Measurements from ENCODE around the gene PLXNB1. TPM values are rescaled to one million over a fixed set of nuclear protein-coding genes. Genes with fewer than 3 reads are reported as not detected.

PLXNB1 gene
- total and polyA plus RNA-seq, 2 experiments from 2014 or later = 49.0 to 144 TPM

DNA sequence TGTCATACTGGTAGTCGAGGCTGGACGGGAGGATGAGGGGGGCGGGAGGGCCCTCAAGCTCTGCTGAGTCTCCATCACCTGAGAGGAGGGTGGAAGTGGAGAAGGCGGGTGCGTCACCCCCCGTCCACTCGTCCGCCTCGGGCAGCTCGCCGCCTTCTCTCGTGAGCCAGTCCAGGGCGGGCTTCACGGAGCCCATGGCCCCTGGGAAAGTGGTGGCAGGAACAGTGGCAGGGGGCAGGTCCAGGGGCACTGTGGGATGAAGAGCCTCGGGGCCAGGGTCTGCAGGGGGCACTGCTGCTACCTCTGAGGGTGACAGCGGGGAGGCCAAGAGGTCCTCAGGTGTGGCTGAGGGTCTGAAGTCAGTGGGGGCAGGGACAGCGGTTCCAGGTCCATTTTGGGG, 10.3 kb downstream of the PLXNB1 start:
- TF ChIP-seq CTCF (conservative IDR thresholded peaks at IDR 0.05; ENCODE audit: low read depth in 2 of 2) = 0 out of 4 replicates have a peak, but pooled peaks of 1 of the 2 experiments have one; percentile 5
- TF ChIP-seq EZH2 (IDR thresholded peaks at IDR 0.05; ENCODE audit: low read depth, unreplicated experiment) = no peak
- Histone ChIP-seq H3K79me2 (replicated peaks; ENCODE audit: insufficient read depth) (peaks cover 23% of the 10 kb centered on the region), H3F3A (replicated peaks; ENCODE audit: low read depth) (no peaks in the 10 kb centered on the region; the same call in 1 of the 2 replicates), H3K4me1 (ENCODE audit: insufficient read depth) (no peaks in the 10 kb centered on the region), H3K9me2 (ENCODE audit: insufficient read depth) (no peaks in the 10 kb centered on the region), H2AFZ (no peak overlapping the region), H3K27me3 (ENCODE audit: insufficient read depth) (no peaks in the 10 kb centered on the region), H4K20me1 (replicated peaks; ENCODE audit: insufficient read depth) (peaks cover 18% of the 10 kb centered on the region; the same call in 1 of the 2 replicates), H3K4me3 (no peak overlapping the region), H3K4me2 (no peak overlapping the region), H3K36me3 (ENCODE audit: insufficient read depth) (peaks cover 11% of the 10 kb centered on the region; the same call in 1 of the 2 replicates), H3K27ac (ENCODE audit: low read depth) (no peak overlapping the region)
- Mint-ChIP-seq H3K4me3 (no peak overlapping the region), H3K9me3 (no peaks in the 10 kb centered on the region), H3K4me1 (peaks cover 7% of the 10 kb centered on the region), H3K27me3 (ENCODE audit: insufficient read depth, low read depth, poor library complexity) (peaks cover 13% of the 10 kb centered on the region), H3K27ac (no peak overlapping the region), H3K36me3 (ENCODE audit: low read depth) (peaks cover 70% of the 10 kb centered on the region)
- DNase-seq (ENCODE audit: low spot score) (no peak), ATAC-seq (no peak)

DNA sequence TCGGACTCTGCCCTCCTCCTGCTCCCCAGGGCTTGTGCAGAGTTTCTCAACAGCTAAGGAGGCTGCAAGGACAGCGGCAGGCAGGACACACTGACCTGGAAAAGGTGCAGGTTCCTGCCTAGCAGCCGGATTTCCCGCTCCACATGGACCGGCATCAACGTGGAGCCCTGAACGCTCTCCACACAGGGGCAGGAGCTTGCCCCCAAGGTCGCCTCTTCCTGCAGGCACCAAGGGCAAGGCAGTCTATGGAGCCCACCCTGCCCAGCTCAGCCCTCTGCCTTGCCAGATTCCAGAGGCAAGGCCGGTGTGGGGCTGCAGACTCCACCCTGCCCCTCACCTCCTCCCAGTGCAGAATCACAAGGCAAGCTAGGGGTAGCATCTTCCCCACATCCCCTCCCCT, 10.7 kb downstream of the PLXNB1 start:
- H3K9me3 Mint-ChIP-seq = no peaks in the 10 kb centered on the region
- no peak overlapping the region for H3K27ac Mint-ChIP-seq
- Histone ChIP-seq H3K4me1 (ENCODE audit: insufficient read depth) (no peaks in the 10 kb centered on the region), H3F3A (replicated peaks; ENCODE audit: low read depth) (no peaks in the 10 kb centered on the region), H3K79me2 (replicated peaks; ENCODE audit: insufficient read depth) (peaks cover 18% of the 10 kb centered on the region), H2AFZ (no peak overlapping the region), H3K27me3 (ENCODE audit: insufficient read depth) (no peaks in the 10 kb centered on the region), H3K9me2 (ENCODE audit: insufficient read depth) (no peaks in the 10 kb centered on the region), H3K27ac (ENCODE audit: low read depth) (no peak overlapping the region), H3K4me2 (no peak overlapping the region), H4K20me1 (replicated peaks; ENCODE audit: insufficient read depth) (peaks cover 16% of the 10 kb centered on the region; the same call in 1 of the 2 replicates), H3K4me3 (no peak overlapping the region), H3K36me3 (ENCODE audit: insufficient read depth) (peaks cover 11% of the 10 kb centered on the region; the same call in 1 of the 2 replicates)
- H3K27me3 Mint-ChIP-seq (ENCODE audit: insufficient read depth, low read depth, poor library complexity) = peaks cover 10% of the 10 kb centered on the region
- ATAC-seq (no peak), DNase-seq (ENCODE audit: low spot score) (no peak)
- no peak overlapping the region for H3K4me3 Mint-ChIP-seq
- TF ChIP-seq POLR2AphosphoS5 (IDR thresholded peaks at IDR 0.05; ENCODE audit: low read depth) = no peak
- TF ChIP-seq, protein P1, sequence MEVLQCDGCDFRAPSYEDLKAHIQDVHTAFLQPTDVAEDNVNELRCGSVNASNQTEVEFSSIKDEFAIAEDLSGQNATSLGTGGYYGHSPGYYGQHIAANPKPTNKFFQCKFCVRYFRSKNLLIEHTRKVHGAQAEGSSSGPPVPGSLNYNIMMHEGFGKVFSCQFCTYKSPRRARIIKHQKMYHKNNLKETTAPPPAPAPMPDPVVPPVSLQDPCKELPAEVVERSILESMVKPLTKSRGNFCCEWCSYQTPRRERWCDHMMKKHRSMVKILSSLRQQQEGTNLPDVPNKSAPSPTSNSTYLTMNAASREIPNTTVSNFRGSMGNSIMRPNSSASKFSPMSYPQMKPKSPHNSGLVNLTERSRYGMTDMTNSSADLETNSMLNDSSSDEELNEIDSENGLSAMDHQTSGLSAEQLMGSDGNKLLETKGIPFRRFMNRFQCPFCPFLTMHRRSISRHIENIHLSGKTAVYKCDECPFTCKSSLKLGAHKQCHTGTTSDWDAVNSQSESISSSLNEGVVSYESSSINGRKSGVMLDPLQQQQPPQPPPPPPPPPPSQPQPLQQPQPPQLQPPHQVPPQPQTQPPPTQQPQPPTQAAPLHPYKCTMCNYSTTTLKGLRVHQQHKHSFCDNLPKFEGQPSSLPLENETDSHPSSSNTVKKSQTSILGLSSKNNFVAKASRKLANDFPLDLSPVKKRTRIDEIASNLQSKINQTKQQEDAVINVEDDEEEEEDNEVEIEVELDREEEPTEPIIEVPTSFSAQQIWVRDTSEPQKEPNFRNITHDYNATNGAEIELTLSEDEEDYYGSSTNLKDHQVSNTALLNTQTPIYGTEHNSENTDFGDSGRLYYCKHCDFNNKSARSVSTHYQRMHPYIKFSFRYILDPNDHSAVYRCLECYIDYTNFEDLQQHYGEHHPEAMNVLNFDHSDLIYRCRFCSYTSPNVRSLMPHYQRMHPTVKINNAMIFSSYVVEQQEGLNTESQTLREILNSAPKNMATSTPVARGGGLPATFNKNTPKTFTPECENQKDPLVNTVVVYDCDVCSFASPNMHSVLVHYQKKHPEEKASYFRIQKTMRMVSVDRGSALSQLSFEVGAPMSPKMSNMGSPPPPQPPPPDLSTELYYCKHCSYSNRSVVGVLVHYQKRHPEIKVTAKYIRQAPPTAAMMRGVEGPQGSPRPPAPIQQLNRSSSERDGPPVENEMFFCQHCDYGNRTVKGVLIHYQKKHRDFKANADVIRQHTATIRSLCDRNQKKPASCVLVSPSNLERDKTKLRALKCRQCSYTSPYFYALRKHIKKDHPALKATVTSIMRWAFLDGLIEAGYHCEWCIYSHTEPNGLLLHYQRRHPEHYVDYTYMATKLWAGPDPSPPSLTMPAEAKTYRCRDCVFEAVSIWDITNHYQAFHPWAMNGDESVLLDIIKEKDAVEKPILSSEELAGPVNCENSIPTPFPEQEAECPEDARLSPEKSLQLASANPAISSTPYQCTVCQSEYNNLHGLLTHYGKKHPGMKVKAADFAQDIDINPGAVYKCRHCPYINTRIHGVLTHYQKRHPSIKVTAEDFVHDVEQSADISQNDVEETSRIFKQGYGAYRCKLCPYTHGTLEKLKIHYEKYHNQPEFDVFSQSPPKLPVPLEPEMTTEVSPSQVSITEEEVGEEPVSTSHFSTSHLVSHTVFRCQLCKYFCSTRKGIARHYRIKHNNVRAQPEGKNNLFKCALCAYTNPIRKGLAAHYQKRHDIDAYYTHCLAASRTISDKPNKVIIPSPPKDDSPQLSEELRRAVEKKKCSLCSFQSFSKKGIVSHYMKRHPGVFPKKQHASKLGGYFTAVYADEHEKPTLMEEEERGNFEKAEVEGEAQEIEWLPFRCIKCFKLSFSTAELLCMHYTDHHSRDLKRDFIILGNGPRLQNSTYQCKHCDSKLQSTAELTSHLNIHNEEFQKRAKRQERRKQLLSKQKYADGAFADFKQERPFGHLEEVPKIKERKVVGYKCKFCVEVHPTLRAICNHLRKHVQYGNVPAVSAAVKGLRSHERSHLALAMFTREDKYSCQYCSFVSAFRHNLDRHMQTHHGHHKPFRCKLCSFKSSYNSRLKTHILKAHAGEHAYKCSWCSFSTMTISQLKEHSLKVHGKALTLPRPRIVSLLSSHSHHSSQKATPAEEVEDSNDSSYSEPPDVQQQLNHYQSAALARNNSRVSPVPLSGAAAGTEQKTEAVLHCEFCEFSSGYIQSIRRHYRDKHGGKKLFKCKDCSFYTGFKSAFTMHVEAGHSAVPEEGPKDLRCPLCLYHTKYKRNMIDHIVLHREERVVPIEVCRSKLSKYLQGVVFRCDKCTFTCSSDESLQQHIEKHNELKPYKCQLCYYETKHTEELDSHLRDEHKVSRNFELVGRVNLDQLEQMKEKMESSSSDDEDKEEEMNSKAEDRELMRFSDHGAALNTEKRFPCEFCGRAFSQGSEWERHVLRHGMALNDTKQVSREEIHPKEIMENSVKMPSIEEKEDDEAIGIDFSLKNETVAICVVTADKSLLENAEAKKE (CRISPR knock-in tag; IDR thresholded peaks at IDR 0.05) = no peak
- TF ChIP-seq CTCF (conservative IDR thresholded peaks at IDR 0.05; ENCODE audit: low read depth in 2 of 2) = no peak
- H3K36me3 Mint-ChIP-seq (ENCODE audit: low read depth) = peaks cover 70% of the 10 kb centered on the region
- peaks cover 3% of the 10 kb centered on the region; the same call in 1 of the 3 replicates for H3K4me1 Mint-ChIP-seq

Data from GM23338 (cell line).